Measurements from ENCODE around the gene RAD9A.

Gene RAD9A

DNA sequence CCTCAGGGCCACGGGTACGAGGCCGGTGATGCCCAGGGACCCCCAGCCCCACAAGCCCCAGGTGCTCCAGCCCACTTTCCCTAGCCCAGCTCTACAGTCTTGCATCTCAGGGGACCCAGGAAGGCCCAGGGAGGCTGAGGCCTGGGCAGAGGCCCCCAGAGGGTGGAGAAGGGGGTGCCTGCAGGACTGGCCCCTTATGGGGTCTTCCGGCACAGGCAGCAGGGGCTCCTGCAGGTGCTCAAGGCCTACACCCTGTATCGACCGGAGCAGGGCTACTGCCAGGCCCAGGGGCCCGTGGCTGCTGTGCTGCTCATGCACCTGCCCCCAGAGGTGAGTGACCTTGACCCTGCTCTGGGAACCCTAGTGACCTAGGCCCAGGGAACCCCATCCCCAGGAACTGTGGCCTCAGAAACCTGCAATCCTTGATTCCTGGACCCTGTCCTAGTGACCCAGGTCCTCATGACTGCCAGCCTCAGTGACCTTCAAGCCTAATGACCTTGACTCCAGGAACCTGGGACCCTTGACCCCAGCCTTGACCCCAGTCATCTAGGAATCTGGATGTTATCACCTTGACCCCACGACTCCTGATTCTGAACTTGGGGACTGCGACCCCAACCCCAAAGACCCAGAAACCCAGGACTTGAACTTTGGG is 14.0 kb downstream of the RAD9A start:
- POLR2A ChIA-PET: no interaction called here
- Histone ChIP-seq H3K27ac (ENCODE audit: extremely low read depth, low read depth, low read length) (no peak overlapping the region), H3K36me3 (ENCODE audit: control insufficient read depth in 2 of 2, insufficient read depth in 1 of 2, low read length in 2 of 2) (no peaks in the 10 kb centered on the region), H3K9me3 (ENCODE audit: control insufficient read depth, insufficient read depth, low read depth, low read length) (no peaks in the 10 kb centered on the region), H3K4me1 (ENCODE audit: control insufficient read depth, insufficient read depth, low read length) (no peaks in the 10 kb centered on the region), H3K4me3 (ENCODE audit: low read depth, low read length) (no peak overlapping the region)
- CTCF ChIA-PET: interaction anchor here (0.7 kb wide), 1 partner anchor 61 kb away, joined by 5 read pairs; no protein-coding TSS in a partner anchor
- TF ChIP-seq ZNF335 (tag by site-specific recombination; conservative IDR thresholded peaks at IDR 0.05) (no peak), ZNF623 (tag by site-specific recombination; IDR thresholded peaks at IDR 0.05) (no peak), ZNF658 (tag by site-specific recombination; IDR thresholded peaks at IDR 0.05) (no peak), BCL11A (tag by site-specific recombination; IDR thresholded peaks at IDR 0.05; ENCODE audit: low read depth) (peak; percentile 52; the same call in 1 of the 2 replicates)

DNA sequence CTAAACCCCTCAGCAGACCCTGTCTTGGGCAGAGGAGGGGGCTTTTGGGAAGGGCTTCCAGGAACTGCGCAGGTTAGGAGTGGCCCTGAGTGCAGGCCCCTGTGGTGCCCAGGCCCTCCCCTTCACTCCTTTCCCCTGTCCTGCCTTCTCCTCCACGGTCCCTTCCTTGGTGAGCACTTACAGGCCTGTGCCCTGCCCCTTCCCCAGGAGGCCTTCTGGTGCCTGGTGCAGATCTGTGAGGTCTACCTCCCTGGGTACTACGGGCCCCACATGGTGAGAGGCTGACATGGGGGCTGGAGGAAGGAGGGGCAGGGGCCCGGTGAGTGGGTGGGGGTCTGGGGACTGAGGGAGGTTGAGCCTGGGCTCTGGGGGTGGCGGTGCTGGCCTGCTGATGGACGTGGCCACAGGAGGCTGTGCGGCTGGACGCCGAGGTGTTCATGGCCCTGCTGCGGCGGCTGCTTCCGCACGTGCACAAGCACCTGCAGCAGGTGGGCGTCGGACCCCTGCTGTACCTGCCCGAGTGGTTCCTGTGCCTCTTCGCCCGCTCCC is 14.7 kb downstream of the RAD9A start:
- Histone ChIP-seq H3K27ac (ENCODE audit: extremely low read depth, low read depth, low read length) (no peak overlapping the region), H3K4me3 (ENCODE audit: low read depth, low read length) (no peak overlapping the region), H3K36me3 (ENCODE audit: control insufficient read depth in 2 of 2, insufficient read depth in 1 of 2, low read length in 2 of 2) (no peaks in the 10 kb centered on the region), H3K9me3 (ENCODE audit: control insufficient read depth, insufficient read depth, low read depth, low read length) (no peaks in the 10 kb centered on the region), H3K4me1 (ENCODE audit: control insufficient read depth, insufficient read depth, low read length) (no peaks in the 10 kb centered on the region)
- ChIA-PET CTCF (interaction anchor here (0.6 kb wide), 1 partner anchor 144 kb away, joined by 3 read pairs; no protein-coding TSS in a partner anchor), POLR2A (interaction anchor here (0.7 to 1.9 kb wide), 3 partner anchors 10 to 77 kb away, joined by 3 to 5 read pairs (median 3); partner anchors contain the start of genes AIP and RPS6KB2)
- TF ChIP-seq MEIS1 (CRISPR knock-in tag; IDR thresholded peaks at IDR 0.05; ENCODE audit: borderline replicate concordance) (no peak), BCL11B (tag by site-specific recombination; IDR thresholded peaks at IDR 0.05; ENCODE audit: low read depth) (no peak), ZNF629 (tag by site-specific recombination; IDR thresholded peaks at IDR 0.05) (no peak), ZNF549 (tag by site-specific recombination; IDR thresholded peaks at IDR 0.05) (no peak), ZNF449 (tag by site-specific recombination; IDR thresholded peaks at IDR 0.05) (no peak), GLIS1 (tag by site-specific recombination; IDR thresholded peaks at IDR 0.05) (peak; percentile 86)

- Histone ChIP-seq H3K27ac (ENCODE audit: extremely low read depth, low read depth, low read length) (no peak overlapping the region), H3K9me3 (ENCODE audit: control insufficient read depth, insufficient read depth, low read depth, low read length) (no peaks in the 10 kb centered on the region), H3K4me1 (ENCODE audit: control insufficient read depth, insufficient read depth, low read length) (no peaks in the 10 kb centered on the region), H3K4me3 (ENCODE audit: low read depth, low read length) (no peak overlapping the region), H3K36me3 (ENCODE audit: control insufficient read depth in 2 of 2, insufficient read depth in 1 of 2, low read length in 2 of 2) (no peaks in the 10 kb centered on the region)
- ChIA-PET CTCF (interaction anchor here (0.6 to 0.7 kb wide), 3 partner anchors 20 to 145 kb away, joined by 3 to 4 read pairs (median 3); no protein-coding TSS in a partner anchor), POLR2A (interaction anchor here (0.7 to 1.9 kb wide), 4 partner anchors 11 to 76 kb away, joined by 3 to 5 read pairs (median 4); partner anchors contain the start of genes AIP and RPS6KB2)
- TF ChIP-seq ZFHX2 (tag by site-specific recombination; conservative IDR thresholded peaks at IDR 0.05): peak; percentile 16
- TF ChIP-seq ZNF658 (tag by site-specific recombination; IDR thresholded peaks at IDR 0.05): no peak
Observed at GRCh38 chr11:67406969-67407687, 15.3 kb downstream of the RAD9A start.

DNA sequence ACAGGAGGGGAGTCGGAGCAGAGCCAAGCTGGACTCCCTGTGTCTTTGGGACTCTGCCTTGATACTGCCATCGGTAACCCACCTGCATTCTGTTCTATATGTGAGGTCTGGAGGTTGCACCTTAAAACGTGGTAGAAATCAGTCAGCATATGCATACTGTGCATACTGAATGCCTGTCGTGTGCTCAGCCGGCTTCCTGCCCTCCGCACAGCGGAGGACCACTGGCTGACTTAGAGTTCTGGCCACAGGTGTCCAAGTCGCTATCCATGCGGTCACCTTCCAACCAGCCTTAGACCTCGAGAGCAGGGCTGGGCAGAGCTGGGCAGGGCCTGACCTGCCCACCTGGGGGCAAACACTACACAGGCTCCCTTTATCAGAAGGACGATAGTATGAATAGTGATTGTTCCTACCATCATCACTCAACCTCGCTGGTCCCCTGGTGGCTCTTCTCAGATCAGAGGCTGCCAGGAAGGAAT is 15.9 kb downstream of the RAD9A start:
- POLR2A ChIA-PET: interaction anchor here (0.8 to 1.9 kb wide), 2 partner anchors 11 to 13 kb away, joined by 5 read pairs; no protein-coding TSS in a partner anchor
- TF ChIP-seq PRDM4 (tag by site-specific recombination; IDR thresholded peaks at IDR 0.05) (no peak), ZNF248 (tag by site-specific recombination; IDR thresholded peaks at IDR 0.05) (no peak), ZNF76 (tag by site-specific recombination; IDR thresholded peaks at IDR 0.05; ENCODE audit: borderline replicate concordance, low read depth) (no peak), ZNF133 (tag by site-specific recombination; IDR thresholded peaks at IDR 0.05) (no peak), ZNF274 (IDR thresholded peaks at IDR 0.05; ENCODE audit: low read length) (no peak), ZNF274 (tag by site-specific recombination; IDR thresholded peaks at IDR 0.05; ENCODE audit: borderline replicate concordance) (no peak)
- TF ChIP-seq, protein P1, sequence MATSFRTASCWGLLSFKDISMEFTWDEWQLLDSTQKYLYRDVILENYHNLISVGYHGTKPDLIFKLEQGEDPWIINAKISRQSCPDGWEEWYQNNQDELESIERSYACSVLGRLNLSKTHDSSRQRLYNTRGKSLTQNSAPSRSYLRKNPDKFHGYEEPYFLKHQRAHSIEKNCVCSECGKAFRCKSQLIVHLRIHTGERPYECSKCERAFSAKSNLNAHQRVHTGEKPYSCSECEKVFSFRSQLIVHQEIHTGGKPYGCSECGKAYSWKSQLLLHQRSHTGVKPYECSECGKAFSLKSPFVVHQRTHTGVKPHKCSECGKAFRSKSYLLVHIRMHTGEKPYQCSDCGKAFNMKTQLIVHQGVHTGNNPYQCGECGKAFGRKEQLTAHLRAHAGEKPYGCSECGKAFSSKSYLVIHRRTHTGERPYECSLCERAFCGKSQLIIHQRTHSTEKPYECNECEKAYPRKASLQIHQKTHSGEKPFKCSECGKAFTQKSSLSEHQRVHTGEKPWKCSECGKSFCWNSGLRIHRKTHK (tag by site-specific recombination; IDR thresholded peaks at IDR 0.05): no peak

More for the DNA sequence above, 15.9 kb downstream of the RAD9A start:
- H3K9me3 ChIP-seq (ENCODE audit: control insufficient read depth, insufficient read depth, low read depth, low read length): no peaks in the 10 kb centered on the region
- no peaks in the 10 kb centered on the region for H3K36me3 ChIP-seq (ENCODE audit: control insufficient read depth in 2 of 2, insufficient read depth in 1 of 2, low read length in 2 of 2)
- CTCF ChIA-PET: interaction anchor here (0.7 kb wide), 1 partner anchor 61 kb away, joined by 3 read pairs; no protein-coding TSS in a partner anchor
- H3K4me1 ChIP-seq (ENCODE audit: control insufficient read depth, insufficient read depth, low read length): no peaks in the 10 kb centered on the region
- H3K27ac ChIP-seq (ENCODE audit: extremely low read depth, low read depth, low read length): no peak overlapping the region
- H3K4me3 ChIP-seq (ENCODE audit: low read depth, low read length): no peak overlapping the region

All from HEK293 (cell line).